Tongue (tissue), 2 donors: ENCODE measurements around the gene ELF3. TPM values are rescaled to one million over a fixed set of nuclear protein-coding genes. Genes with fewer than 3 reads are reported as not detected.
"Not testable (repeated sequence)": the region's sequence is repeated elsewhere in the genome, so short reads cannot be mapped to it uniquely, and the experiment has no call there.

Source experiments
- DNase-seq: peaks from one replicate; pipeline ENCODE4 v3.0.0-alpha.2; 2015
- total RNA-seq: library from RNA; depleted of rRNA; stranded (reverse); fragments of >200 nt; gene quantifications from one replicate; pipeline ENCODE4 v1.2.3, GENCODE V29; 2014

The ELF3 gene
- total RNA-seq, 1 donor from 2014 or later, result 122 TPM

DNA sequence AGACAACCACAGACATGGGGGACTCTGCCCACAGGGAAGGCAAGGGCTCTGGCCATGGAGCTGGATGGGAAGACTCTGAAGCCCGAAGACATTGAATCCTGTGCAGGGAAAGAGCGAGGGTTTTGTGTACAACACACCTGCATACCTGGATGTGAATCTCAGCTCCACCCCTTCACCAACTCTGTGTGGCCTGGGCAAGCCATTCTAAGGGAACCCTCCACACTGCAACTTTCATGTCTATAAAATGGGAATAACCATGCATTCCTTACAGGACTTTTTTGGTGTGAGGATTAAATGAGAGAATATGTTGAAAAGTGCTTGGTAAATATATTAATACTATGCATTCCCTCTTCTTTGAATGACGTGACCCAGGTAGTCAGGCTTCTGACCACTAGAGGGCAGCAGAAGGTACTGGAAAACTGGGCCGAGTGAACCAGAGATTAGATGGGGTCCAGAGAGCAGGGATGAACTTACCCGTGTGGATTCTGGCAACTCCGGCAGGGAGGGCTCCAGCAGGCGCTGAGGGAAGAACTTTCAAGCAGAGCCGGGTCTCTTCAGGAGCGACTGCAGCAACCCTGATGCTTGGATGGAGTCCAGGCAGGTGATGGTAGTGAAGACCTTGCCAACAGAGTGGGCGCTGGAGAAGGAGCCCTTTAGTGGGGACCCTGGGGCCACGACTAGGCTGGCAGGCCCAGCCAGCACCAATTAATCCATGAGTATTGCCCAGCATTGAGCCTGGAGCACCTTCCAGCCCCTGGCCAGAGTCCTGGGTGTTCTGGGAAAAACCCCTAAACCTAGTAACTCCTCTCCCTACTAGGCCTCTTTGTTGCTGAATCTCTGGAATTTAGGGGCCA, 834 bp upstream of the ELF3 start:
- peak; percentile 92 for DNase-seq

DNA sequence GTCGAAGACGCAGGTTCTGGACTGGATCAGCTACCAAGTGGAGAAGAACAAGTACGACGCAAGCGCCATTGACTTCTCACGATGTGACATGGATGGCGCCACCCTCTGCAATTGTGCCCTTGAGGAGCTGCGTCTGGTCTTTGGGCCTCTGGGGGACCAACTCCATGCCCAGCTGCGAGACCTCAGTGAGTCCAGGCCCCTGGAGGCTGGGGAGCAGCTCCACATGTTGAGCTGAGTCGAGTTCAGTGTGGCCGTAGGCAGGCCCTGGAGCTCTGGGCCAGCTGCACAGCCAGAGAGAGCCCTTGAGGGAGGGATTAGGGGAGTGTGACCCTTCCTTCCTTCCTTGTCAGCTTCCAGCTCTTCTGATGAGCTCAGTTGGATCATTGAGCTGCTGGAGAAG, 1.6 kb downstream of the ELF3 start:
- no peak for DNase-seq

DNA sequence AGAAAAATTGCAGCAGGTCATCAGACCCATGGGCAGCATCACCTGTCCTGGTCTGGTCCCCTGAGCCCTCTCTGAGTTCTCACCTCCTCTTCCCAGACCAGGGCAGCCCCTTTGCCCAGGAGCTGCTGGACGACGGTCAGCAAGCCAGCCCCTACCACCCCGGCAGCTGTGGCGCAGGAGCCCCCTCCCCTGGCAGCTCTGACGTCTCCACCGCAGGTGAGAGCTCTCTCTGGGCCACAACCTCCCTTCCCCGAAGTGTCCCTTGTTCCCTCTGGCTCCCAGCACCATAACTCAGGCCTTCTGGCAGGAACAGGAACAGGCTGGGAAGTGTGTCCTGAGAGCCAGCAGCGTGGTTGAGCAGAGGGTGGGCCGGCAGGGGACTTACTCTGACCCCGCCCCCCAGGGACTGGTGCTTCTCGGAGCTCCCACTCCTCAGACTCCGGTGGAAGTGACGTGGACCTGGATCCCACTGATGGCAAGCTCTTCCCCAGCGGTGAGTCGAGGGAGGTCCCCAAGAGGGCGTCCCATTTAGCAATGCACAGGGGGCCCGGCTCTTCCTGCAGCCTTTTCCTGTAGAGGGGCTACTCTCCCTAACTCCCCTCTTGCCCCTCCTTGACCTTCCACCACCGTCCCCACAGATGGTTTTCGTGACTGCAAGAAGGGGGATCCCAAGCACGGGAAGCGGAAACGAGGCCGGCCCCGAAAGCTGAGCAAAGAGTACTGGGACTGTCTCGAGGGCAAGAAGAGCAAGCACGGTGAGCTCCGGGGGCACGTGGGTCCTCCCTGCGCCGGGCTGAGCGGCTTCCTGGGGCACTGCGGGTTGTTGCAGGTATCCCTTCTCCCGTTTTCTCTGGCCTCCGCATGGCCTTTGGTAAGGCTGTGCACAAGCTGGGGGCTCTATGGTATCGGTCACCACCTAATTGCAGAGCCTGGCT, 2.4 kb downstream of the ELF3 start:
- no peak for DNase-seq

DNA sequence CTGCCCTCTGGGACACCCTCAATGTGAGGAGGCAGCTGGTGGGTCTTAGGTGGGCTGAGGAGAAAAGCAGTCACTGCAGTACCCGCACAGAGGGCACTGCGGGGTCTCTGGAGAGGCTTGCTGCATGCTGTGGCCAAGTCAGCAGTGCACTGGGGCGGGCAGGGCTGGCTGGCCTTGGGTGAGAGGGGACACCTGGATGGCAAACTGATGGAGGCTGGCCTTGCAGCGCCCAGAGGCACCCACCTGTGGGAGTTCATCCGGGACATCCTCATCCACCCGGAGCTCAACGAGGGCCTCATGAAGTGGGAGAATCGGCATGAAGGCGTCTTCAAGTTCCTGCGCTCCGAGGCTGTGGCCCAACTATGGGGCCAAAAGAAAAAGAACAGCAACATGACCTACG, 3.2 kb downstream of the ELF3 start:
- no peak for DNase-seq

DNA sequence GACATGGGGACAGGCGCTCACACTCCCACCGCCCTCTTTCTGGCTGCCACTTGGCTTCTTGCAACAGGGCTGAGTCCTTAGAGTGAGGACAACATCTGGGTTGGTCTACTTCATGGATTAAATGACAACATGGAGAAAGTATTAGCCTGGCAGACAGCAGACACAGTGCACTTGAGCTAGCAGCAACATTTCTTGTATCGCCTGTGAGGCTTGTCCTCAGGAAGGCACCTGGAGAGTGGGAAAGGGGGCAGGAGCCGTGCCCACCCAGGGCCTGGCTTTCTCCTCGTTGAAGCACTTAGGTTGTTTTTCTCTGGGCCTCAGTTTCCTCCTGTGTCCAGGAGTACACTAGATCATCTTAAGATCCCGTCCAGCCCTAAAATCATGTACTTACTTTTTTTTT, 3.7 kb downstream of the ELF3 start:
- DNase-seq, result no peak

DNA sequence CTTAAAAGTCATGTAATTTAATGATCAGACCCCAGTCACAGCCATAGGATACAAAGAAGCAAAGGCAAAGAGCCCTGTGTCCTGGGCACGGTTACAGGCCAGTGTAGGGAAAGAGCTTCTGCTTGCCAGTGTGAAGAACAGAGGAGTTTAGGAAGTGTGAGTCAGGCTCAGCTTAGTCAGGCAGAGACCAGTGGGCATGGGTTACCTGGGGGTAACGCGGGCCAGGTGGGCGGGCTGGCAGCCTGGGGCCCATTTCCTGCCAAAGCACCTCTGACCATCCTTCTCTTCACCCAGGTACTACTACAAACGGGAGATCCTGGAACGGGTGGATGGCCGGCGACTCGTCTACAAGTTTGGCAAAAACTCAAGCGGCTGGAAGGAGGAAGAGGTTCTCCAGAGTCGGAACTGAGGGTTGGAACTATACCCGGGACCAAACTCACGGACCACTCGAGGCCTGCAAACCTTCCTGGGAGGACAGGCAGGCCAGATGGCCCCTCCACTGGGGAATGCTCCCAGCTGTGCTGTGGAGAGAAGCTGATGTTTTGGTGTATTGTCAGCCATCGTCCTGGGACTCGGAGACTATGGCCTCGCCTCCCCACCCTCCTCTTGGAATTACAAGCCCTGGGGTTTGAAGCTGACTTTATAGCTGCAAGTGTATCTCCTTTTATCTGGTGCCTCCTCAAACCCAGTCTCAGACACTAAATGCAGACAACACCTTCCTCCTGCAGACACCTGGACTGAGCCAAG, 4.7 kb downstream of the ELF3 start:
- DNase-seq, result no peak

DNA sequence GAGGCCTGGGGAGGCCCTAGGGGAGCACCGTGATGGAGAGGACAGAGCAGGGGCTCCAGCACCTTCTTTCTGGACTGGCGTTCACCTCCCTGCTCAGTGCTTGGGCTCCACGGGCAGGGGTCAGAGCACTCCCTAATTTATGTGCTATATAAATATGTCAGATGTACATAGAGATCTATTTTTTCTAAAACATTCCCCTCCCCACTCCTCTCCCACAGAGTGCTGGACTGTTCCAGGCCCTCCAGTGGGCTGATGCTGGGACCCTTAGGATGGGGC, 5.2 kb downstream of the ELF3 start:
- no peak for DNase-seq

DNA sequence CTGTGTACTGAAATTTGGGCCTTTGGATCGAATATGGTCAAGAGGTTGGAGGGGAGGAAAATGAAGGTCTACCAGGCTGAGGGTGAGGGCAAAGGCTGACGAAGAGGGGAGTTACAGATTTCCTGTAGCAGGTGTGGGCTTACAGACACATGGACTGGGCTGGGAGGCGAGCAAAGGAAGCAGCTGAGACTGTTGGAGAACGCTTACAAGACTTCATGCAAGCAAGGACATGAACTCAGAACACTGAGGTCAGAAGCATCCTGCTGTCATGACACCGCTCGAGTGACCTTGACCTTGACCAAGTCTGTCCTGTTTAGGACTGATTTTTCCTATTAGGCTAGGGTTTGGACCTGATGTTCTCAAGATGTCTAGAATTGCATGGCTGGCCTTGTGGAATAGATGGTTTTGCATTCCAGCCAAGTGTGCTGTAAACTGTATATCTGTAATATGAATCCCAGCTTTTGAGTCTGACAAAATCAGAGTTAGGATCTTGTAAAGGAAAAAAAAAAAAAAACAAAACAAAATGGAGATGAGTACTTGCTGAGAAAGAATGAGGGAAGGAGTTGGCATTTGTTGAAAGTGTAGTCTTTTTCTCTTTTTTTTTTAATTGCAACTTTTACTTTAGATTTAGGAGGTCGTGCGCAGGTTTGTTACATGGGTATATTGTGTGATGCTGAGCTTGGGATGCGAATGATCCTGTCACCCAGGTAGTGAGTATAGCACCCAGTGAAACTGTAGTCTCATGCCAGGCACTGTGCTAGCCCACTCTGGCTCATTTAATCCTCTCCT, 5.8 kb downstream of the ELF3 start:
- DNase-seq, result peak; percentile 35

DNA sequence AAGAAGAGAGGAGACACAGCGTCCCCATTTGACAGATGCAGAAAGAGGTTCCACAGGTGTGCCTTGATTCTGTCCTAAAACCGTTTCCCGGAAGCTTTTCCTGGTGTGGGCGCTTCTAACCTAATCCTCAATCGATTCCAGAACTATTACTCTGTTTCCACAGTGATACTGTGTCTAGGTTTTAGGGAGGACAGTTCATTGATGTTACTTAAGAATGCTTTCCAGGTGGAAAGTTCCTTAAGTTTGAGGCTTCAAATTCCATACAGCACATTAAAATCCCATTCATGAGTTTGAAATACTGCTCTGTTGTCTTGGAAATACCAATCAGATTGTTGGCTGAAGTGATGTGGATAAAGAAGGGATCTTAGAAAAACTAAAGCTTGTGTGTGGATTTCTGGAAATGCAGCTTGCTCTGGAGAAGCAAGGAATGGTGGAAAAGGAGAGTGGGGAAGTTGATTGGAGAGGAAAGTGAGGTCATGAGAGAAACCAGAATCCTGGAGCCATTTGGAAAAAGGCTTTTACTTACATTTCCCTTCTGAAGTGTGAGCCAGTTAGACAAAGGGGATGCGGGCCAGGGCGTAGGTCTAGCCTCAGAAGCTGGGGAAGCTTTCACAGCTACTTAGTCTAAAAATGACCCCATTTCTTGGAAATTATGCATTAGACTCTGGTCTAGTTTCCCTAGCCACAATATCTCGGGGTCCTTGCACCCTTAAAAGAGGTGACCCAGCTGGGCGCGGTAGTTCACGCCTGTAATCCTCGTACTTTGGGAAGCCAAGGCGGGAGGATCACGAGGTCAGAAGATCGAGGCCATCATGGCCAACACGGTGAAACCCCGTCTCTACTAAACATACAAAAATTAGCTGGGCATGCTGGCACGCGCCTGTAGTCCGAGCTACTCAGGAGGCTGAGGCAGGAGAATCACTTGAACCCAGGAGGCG, 6.7 kb downstream of the ELF3 start:
- no peak for DNase-seq

DNA sequence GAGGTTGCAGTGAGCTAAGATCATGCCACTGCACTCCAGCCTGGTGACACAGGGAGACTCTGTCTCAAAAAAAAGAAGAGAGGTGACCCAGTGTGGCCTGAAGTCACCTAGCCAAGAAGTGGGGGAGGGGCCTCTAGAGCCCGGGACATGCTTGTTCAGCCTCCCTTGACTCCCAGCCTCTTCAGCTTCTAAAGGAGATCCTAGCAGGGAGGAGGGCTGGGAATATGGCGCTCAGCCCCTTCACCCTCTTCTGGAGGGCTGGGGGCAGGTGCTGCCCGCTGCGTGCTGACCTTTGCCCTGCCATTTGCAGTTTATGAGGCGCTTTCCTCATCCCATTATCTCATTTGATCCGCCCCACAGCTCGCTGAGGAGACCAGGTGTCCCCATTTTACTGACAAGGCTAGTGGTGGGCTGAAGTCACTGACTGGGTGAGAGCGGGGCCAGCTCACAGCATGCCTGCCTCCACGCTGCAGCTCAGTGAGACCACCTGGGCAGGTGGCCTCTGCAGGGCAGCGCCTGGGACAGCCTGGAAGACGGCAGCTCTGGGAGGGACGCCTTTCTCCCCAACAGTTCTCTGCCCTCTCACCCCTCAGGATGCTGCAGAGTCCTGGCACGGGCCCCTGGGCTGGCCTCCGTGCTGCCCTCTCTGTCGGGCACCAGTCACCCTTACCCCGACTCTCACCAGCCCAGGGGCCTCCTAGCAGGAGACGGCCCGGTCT, 7.5 kb downstream of the ELF3 start:
- no peak for DNase-seq

DNA sequence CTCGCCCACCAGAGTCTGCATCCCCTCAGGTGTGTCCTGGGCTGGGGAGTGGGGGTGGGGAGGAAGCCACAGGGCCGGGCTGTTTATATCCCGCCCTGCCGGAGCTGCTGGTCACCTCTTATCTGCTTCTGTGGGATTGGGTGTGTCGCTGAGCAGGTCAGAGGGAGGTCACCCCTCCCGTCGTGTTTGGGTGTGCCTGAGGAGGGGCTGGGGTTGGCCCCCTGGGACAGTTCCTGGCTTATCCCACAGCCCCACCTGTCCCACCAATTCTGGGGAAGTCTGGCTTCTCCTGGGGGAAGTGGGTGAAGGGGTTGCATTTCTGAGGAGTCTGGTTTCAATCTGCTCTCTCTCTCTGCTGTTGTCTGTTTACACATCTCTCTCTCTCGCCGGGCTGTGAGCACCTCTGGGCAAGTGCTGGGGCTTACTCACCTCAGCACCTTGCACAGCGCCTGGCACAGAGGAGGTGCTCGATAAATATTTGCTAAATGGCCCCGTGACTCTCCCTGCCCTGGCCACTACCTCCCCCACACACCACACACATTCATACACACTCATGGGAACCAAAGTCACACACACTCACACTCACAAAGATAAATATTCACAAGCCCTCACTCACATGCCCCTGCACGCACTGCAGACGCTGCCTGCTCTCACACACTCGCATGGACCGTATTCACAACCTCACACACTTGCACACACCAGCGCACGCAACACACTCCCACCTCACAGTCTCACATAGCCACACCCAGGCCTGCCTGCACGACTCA, 8.3 kb downstream of the ELF3 start:
- no peak for DNase-seq

DNA sequence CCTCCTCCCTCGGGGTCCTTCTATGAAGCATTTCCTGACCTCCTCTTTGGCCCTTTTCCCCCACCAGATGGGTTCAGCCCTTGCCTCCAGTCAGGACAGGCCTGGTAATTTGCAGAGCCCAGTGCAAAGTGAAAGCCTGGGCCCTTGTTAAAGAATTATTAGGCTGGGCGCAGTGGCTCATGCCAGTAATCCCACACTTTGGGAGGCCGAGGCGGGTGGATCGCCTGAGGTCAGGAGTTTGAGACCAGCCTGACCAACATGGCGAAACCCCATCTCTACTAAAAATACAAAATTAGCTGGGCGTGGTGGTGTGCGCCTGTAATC, 8.8 kb downstream of the ELF3 start:
- DNase-seq, result not testable (repeated sequence)

DNA sequence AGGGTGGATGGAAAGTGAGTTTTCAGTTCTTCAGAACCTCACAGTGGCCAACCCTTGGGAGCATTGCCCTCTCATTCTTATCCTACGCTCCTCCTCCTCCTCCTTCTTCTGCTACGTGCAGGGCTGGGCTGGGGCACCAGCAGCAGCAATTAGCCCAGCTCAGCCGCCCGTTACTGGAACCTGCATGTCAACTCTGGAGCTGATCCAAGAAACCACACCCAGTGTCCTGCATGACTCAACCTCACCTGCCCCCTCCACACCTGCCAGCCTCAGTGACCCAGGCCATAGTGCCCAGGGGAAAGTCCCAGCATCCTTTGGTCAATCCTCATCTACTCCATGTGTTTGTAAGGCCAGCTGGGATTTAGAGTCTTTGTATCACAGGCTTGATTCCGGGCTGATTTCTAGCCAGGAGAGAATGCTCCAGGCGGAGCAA, 12.6 kb downstream of the ELF3 start:
- DNase-seq, result peak; percentile 58

DNA sequence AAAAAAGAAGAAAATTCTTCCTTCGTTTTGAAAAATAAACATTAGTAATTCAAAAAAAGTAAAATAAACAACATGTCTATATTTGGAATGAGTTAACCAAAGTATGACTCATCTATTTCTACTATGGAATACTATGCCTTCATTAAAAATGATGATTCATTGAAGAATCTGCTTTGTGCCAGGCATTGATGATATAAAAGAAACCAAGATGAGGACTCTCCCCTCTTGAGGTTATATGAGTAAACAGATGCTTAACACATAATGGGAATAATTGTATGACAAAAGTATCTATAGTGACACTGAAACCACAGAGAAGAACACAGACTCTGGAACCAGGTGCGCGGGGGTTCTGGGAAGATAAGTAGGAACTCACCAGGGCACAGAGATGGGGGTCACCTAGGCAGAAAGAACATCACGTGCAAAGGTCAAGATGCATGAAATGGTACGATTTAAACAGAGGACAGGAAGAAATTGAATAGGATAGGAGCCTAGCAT, 18.8 kb downstream of the ELF3 start:
- no peak for DNase-seq

DNA sequence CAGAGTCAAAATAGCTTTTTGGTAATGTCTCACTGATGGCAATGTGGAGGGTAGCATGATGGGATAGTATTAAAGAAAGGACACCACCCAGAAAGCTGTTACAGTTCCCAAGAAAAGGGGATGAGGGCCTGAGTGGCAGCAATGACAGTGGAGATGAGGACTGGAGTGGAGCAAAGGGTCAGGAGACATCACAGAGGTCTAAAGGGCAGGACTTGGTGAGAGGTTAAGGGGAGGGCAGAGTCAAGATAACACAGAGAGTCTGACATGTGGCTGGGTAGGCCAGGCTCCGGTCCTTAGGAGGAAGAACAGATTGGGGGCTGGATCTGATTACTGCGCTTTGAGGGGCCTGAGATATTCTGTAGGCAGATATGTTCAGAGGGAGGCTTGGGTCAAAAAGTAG, 19.3 kb downstream of the ELF3 start:
- DNase-seq, result no peak

DNA sequence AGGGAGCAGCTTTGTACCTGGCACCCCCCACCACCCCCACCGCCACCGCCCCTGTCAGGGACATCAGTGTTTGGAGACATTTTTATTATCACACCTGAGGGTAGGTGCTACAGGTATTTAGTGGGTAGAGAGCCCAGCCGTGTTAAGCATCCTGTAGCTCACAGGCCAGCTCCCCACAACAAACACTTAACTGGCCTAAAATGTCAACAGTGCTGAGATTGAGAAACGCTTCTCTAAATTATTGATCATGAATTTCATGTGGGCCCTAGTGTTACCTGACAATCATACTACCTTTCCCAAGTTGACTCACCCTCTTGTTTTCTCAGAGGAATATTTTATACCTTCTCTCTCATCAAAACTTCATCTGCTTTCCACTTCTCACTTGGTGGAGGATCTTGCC, 21.4 kb downstream of the ELF3 start:
- no peak for DNase-seq

DNA sequence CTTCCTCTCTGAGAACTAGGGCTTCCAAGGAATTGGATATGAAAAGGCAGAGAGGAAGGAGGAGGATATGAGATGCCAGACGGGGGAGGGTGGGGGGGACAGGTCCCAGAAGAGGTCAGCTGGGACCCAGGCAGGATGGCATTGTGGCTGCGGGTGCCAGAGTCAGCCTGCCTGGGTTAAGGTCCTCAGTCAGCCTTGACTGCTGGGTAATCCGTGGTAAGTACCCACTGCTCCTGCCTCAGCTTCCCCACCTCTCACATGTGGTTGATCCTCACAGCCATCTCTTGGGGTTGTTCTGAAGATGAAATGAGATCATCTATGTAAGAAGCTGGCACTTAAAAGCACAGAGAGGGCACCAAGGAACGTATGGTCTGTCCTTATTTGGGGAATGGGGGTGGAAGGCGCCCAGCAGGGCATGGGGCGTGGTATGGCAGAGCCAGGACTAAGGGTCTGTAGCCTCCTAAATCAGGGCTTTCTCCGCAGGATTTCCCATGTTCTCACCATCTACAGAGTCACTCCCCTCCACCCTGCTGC, 23.8 kb downstream of the ELF3 start:
- no peak for DNase-seq

DNA sequence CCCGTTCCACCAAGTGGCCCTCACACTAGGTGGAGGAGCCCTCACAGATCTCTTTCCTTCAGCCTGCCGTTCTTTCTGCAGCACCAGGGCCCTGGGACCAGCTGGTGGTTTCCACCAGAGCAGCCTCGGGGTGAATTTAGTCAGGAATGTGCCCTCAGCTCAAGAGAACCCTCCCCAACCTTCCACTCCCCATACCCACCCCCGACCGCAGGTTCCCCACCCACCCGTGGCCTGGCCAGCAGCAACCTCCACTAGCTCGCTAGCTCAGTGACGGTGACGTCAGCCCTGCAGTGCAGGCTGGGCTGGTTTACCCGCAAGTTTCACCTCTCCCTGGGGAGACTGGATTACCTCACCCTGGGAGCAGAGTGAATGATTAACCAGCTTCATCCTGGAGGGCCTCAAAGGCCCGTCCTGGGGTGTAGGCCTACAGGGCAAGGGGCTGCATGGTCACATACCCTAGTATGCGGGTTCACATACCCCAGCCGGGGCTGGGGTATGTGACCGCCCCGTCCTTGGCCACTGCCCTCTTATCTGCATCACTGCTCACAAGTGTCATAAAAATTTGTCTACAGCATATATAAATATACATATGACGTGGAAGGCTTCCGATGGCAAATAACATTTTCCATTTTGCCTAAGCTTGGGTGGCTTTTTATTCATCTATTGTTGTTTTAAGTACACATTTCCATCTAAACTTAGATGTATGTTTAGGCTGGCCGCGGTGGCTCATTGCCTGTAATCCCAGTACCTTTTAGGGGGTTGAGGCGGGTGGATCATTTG, 24.5 kb downstream of the ELF3 start:
- DNase-seq, result peak; percentile 76
